Caki2 (cell line): ENCODE results near the gene CMTM3. TPM values are rescaled to one million over a fixed set of nuclear protein-coding genes. Genes with fewer than 3 reads are reported as not detected.
"Not testable (repeated sequence)": the region's sequence is repeated elsewhere in the genome, so short reads cannot be mapped to it uniquely, and the experiment has no call there.

Experiments used
- DNase-seq: peaks from one replicate; pipeline ENCODE4 v3.0.0-alpha.2; 2015; ENCODE audit warnings: low read depth
- in situ Hi-C: cut with HindIII; loops from 2 replicates; pipeline ENCODE4 v1.10.0; 2016; ENCODE audit warnings: low sequenced_read_pairs, low pct_unique_long_range_greater_than_20kb, mixed read lengths
- total RNA-seq: library from RNA; depleted of rRNA; stranded (reverse); fragments of >200 nt; shearing (Covaris generic); gene quantifications from 2 replicates; pipeline ENCODE4 v1.2.3, GENCODE V29; 2014; ENCODE audit warnings: low replicate concordance

CMTM3 gene
- total RNA-seq, 1 experiment from 2014 or later: 46.9 TPM

DNA sequence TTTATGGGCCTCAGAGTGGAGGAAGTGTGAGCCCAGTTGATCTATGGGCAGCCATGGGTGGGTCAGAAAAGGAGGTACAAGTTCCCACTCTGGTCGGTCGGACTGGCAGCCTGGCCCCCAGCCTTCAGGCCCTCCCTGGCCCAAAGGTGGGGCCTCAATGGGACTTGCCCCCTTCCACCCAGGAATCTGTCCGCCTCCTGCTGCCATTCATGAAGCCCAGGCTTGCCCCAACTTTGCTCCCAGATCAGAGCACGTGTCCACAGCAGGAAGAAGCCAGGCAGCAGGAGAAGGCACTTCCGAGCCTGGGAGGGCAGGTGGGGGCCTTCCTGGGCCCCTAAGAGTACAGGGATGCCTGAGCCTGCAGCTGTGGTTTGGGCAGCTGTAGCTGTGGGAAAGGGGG lies 3.0 kb upstream of the CMTM3 start:
- DNase-seq: no peak
- in situ Hi-C loops: no loop called here

DNA sequence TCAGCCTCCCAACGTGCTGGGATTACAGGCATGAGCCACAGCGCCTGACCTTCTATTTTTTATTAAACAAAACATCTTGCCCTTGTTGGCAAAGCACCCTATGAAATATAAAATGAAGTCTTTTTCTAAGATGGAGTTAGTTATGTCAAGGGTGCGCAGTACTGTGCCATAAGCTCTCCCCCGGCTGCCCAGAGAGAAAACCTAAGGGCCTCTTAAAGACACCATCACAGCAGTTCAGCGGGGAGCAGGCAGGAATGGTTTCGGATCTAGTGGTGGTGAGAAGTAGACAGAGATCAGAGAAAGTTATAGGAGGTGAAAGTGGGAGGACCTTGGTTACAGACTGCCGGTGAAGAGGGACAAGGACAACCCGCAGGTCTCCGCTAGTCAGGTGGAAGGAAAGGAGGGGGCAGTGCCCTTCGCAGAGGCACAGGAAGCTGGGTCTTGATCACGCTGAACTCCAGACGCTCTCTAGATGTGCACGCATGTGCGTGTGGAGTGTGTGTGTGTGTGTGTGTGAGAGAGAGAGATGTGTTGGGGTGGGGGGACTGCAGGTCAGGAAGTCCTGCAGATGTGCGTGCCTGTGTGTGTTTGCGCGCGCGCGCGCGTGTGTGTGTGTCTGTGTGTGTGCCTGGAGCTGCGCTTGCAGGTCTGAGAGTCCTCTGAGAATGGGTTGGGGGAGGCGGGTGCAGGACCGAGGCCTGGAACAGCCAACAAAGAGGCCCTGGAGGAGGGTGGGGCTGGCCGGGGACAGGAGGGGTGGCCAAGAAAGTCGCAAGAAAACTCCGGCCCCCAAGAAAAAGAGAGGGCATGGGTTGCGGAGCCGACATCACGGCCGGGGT lies 748 bp upstream of the CMTM3 start:
- DNase-seq: peak; percentile 78
- in situ Hi-C loops: no loop called here

DNA sequence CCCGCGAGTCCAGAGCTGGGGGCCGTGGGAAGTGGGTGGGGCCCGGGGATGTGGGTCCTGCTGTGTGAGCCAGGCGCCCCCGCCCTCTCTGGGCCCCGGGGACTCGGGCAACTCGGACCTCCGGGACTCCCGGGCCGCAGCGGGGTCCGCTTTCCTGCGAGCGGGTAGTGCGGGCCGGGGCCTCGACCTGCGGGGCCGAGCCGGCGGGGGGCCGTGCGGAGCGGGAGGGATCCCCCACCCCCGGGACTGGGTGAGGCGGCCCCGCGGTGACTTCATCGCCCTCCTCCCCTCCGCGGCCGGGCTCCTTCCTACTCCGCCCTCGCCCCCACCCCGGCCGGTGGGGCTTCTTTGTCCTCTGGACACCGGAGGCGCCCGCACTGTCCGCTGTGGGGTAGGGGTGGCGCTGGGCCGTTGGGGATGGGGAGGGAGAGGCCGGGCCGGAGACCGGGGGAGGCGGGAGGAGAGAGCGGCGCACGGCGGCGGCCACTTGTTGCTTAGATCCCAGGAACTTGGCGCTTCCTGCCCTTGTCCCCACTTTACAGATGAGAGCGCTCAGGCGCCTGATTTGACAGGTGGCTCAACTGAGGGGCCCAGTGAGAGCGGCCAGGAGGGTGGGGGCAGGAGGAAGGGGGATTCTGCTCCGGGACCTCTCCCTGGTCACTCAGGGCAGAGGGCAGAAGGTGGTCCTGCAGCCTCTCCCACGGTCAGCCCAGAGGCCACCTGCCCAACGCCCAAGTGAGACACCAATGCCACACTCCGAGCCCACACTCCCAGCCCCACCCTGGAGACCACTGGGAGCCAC lies 874 bp downstream of the CMTM3 start:
- DNase-seq: peak; percentile 49
- in situ Hi-C loops: no loop called here

DNA sequence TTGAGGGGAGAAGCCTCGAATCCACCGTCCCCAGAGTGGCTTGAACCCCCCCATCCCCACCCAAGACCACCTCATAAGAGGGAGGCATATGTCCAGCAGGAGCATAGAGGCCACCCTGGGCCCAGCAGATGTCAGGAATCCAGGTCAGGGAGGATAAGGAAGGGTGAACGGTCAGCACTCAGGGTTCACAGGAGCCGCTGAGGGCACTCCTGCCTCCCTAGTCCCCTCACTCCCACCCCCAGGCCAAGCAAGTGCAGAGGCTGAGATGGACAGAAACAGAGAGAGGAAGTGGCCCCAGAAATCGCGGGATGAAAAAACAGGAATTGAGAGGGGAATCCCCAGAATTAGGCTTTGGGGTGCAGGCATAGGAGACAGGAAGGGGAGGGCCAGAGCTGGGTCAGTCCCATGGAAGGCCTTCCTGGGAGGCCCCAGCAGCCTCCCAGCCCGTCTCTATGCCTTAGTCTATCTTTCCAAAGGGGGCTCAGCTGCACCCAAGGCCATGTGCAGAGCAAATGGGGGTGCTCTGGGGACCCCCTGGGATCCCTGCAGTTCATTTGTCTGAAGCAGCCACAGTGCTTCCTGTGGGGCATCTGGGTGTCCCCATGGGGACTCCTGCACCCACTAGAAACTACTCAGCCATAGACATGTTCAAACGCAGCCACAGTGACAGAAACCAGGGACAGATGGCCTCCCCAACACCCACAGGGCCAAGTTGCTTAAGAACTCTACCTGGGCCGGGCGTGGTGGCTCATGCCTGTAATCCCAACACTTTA lies 1.7 kb downstream of the CMTM3 start:
- no peak for DNase-seq
- in situ Hi-C loops: no loop called here

DNA sequence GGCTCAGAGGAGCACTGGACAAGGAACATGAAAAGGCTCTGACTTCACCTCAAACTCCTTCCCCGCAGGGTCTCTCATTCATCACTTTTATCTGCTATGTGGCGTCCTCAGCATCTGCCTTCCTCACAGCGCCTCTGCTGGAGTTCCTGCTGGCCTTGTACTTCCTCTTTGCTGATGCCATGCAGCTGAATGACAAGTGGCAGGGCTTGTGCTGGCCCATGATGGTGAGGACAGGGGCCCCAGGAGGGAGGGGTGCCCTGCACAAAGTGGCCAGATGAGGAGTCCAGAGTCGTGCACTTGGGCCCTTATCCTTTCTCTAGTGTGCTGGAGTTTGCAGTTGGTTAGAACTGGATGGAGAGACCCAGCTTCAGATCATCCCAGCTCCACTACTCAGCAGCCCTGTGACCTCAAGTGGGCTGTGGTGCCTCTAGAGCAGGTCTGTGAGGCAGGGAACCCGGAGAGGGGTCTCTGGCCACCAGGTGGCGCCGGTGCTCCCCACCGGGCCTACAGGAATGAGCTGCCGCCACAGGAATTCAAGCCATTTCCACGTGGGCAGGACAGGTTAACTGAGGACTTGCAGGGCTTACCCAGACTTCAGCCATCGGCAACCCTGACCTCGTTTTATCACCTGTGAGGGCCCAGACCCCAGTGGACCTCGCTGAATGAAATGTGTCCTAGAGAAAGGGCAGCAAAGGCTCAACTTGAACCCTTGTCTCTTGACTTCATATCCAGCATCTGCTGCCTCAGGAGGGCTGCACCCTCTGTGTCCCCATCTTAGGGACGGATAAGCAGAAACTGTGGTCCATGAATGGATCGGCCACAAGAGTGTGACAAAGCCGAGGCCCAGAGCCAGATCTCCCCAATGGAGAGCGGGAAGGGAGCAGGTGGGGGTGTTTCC lies 4.0 kb downstream of the CMTM3 start:
- DNase-seq: peak; percentile 81
- in situ Hi-C loops: no loop called here

DNA sequence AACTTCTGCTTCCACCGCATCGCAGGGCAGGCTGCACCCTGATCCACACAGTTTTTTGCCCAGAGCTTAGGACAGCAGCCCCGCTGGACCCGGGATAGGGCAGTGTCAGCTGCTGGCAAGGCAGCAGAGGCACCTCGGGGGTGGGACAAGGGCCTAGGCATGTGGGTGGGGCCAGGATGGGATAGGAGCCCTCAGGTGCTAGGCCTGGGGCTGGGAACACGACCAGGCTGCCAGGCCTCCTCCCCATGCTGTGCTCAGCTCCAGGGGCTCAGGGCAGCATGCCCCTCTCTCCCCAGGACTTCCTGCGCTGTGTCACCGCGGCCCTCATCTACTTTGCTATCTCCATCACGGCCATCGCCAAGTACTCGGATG lies 4.6 kb downstream of the CMTM3 start:
- in situ Hi-C loops: no loop called here
- DNase-seq: no peak

DNA sequence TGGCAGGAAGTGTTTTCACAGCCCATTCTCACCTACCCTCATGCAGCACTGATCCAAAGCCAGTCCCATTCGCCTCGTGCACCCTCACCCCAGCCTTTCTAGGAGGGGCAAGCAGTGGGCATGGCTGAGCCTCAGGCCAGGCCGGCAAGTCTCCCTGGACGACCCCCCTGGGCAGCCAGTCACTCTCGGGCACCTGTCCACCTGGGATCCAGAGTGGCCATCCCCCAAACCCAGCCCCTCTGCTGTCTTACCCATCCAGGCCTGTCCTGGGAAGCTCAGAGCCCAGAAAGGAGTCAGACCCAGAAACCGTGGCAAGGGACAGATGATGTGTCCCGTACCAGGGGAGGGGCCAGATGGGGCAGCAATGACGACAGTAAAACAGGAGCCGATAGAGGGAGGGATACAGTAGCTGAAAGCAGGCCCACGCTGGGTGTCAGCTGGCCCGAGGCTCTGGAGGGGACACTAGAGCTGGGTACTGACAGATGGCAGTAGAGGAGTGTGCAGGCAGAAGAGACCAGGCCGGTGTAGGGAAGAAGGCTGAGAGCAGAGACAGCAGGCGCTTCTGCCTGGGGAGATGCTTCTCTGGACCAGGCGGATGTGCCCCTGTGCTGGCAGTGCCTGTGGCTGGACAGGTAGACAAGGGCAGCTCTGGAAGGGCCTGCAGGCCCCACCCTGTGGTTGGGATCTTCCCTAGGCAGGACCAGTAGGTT lies 5.8 kb downstream of the CMTM3 start:
- in situ Hi-C loops: no loop called here
- DNase-seq: no peak

DNA sequence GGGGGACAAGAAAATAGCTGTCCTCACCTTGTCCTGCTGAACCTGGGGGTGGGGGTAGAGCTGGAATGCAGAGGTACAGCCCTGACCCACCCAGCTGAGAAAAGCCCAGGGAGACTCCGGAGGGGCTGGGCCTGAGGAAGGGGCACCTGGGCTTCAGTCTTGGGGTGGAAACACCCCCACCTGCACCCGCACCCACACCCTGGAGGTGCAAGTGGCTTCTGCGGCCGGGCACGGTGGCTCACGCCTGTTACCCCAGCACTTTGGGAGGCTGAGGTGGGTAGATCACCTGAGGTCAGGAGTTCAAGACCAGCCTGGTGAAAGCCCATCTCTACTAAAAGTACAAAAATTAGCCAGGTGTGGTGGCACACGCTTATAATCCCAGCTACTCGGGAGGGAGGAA lies 7.4 kb downstream of the CMTM3 start:
- DNase-seq, in situ Hi-C loops: not testable (repeated sequence)

DNA sequence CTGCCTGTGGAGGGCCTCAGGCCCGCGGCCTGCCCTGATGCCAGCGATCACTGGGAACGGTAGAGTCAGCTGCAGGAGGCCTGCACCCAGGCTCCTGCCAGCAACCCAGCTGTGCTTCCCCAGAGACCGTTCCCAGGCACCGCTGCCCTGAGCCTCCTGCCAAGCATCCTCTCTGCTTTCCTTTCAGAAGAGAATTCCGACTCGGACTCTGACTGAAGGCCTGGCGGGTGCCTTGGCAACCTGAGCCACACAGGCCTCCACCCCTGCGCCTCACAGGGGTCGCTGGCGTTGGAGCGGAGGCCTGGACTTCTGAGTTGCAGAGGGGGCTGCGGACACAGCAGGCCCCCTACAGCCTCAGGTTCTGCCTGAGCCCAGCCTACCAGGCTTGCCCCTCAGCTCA lies 7.9 kb downstream of the CMTM3 start:
- DNase-seq: no peak
- in situ Hi-C loops: no loop called here

DNA sequence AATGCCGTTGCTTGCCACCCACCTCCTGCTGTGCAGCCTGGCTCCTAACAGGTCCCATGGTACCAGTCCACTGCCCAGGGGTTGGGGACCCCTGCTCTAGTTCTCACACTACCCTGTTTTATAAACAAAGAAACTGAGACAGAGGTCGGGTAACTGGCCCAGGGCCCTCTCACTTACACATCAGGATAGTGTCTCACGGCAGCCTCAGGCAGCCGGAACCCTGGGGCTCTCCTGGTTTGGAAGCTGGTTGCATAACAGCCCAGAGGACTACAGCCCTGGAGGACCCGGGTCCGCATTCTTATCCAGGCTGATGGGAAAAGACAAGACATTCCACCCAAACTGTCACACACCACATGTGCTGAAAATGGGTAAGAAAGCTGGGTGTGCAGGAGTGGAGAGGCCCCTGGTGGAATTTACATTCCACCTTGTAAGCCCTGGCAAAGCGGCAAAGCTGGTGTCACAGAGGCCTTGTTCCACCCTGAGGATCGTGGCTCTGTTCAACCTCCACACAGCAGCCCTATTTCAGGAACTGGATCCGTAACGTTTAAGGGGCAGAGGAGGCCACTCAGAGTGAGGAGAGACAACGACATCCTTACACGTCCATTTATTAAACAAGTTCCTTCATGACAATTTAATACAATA lies 9.8 kb downstream of the CMTM3 start:
- no peak for DNase-seq

DNA sequence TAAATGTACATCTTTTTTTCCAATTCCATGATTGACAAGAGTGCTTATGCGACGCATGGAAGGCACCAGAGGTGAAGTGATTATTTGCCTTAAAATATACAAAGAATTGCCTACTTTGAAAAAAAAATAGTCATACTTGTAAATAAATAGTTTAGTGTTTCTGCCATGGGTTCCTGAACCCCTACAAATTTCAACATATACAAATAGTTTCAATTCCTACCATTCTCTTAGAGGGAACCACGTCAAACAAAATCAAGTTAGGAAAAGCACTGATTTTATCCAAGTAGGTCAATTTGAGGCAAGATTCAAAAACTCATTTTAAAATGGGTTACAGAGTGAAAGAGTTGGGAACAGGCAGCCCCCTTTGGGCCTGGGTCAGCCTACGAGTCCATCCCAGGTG lies 11.7 kb downstream of the CMTM3 start:
- in situ Hi-C loops: no loop called here
- no peak for DNase-seq

More for the DNA sequence above, 9.8 kb downstream of the CMTM3 start:
- in situ Hi-C loops: no loop called here

DNA sequence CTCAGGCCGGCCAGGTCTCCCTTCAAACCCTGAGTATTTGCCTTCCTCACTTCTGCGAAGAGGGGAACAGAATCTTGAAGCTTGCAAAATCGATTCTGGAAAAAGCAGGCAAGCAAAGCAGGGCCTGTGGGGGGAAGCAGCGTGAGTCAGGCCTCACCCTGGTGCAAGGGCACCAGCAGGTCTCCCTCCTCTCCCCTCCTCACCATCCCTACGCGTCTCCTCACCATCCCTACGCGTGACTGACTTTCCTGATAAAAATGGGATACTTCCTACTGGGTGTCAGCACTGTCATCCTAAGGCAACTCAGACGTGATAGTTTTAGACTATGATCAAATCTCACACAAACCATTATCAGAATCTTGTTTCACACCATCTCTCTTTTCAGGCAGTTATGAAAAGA lies 12.1 kb downstream of the CMTM3 start:
- in situ Hi-C loops: no loop called here
- no peak for DNase-seq

DNA sequence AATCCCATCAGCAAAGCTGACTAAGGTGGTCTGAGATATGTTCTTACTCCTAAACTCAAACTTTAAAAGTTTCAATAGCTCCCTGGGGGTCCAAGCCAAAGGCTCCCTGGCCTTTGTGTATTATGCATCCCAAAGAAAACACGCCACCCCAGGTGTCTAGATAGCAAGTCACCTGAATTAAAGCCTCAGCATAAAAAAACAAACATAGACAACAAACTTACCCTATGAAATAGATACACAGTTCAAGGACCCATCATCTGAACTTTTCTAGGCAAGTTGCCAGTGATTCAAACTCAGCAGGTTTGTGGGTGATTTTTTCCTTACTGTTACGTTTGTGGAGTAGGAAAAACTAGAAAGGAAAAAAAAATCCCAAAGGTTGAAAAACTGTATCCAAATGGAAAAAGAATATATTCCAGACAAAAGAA lies 12.5 kb downstream of the CMTM3 start:
- no peak for DNase-seq
- in situ Hi-C loops: no loop called here

DNA sequence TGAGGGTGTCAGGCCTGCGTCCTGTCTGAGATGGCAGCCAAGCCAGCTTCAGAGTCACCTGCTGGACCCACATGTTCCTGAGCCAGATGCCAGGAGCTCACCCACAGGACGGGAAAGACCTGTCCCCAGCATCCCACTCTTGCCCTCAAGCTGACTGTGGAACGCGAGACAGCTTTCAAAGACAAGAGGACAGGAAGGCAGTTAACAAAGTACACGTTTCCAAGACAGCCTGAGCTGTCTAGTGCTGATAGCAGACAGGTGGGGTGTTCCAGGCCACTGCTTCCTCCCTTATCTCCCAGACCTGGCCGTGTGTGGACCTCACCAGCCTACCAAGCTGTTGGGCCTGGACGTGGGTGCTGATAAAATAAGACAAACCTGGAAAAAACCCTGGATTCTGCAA lies 13.2 kb downstream of the CMTM3 start:
- in situ Hi-C loops: no loop called here
- no peak for DNase-seq

DNA sequence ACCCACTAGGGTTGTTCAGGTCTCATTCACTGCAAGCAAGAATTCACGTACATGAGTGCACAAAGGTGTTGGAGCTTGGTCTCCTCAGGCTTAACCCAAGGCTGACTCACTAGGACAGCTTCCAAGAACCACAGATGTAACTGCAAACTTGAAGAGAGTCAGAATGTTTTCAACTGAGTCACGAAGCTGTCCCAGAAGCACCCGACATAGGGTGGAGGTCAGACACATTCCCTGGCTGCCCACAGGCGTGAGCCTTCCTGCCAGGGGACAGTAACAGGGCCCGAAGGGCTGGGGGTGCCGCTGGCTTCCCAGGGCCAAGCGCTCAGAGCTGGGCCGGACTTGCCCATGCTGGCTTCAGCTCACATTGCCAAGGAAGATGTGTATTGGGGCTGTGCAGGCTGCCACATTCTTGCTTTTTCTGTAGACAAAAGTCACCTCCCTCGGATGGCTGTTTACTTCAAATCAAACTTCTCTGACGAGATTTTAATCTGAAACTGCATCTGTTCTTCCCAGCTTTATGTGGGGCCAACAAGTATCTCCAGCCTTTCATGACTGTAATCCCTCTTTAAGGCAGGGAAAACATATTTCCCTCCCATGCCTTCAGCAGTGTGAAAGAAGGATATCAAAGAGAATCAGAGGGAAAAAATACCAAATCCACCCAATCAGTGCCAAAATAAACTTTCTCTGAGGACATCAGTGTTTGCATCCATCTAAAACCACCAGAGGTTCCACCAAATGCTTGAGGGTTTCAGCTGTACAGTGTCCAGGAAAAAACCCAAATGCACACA lies 14.3 kb downstream of the CMTM3 start:
- in situ Hi-C loops: no loop called here
- DNase-seq: peak; percentile 79
